ENCODE data around the gene MYO1E.

The MYO1E gene

GRCh38 chr15:59315914-59316451, 56.7 kb downstream of the MYO1E start:
- no peak for DNase-seq (ENCODE audit: low spot score)

GRCh38 chr15:59313641-59314332, 58.9 kb downstream of the MYO1E start:
- no peak for DNase-seq (ENCODE audit: low spot score)

- no peak for DNase-seq (ENCODE audit: low spot score)
These were observed 60.5 kb downstream of the MYO1E start for GRCh38 chr15:59312205-59312604.

- no peak for DNase-seq (ENCODE audit: low spot score)
These were observed 61.5 kb downstream of the MYO1E start for GRCh38 chr15:59311195-59311594.

DNA sequence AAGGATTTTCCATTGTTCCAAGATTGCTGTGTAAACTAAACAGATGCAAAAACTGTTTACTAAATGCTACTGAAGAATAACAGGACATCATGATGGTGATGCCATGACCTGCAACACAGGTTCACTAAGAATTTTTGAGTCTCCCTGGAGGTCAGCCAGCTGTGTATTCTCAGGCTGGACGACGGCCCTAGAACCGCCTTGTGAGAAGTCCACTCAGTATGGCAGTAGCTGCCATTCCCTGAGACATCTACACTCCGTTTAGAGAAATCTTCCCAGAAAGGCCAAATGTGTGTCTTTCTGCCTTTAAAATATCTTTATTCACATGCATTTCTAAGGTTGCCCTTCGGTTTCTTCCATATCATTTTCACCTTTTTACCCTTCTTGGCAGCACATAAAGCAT, 63.3 kb downstream of the MYO1E start:
- no peak for DNase-seq (ENCODE audit: low spot score)

DNA sequence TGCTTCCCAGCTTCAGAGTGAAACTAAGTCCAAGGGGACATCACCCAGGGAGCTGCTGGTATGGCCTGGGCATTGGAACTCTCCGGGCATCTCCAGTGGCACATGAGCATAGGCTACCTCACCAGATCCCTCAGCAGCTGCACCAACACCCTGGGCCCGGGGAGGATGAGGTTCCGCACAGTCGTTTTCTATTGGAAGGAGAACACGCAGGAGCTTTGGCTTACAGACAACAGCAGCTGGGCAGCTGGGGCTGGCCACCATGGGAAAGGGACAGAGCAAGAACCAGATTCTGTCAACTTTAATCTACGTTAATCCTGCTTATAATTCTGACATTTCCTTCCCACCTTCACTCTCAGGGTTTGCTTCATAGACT, 65.5 kb downstream of the MYO1E start:
- DNase-seq (ENCODE audit: low spot score): no peak

GRCh38 chr15:59306520-59307164, 66.0 kb downstream of the MYO1E start:
- DNase-seq (ENCODE audit: low spot score): no peak

DNA sequence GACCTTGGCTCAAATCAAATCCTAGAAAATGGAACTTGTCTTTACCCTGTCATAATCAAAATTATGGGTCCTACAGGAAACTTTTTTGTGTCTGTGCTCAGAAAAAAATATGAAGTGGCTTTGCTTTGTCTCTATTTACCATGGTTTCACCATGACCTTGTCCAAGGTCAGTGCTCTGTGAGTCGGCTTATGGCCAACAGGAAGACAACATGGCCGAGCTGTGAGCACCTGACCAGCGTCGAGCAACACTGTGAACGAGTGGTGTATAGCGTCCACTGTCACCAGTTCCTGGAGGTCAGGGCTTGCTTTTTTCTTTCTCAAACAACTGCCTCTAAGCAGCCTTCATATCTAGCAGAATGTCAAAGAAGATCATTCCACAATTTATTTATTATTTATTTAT, 67.9 kb downstream of the MYO1E start:
- no peak for DNase-seq (ENCODE audit: low spot score)

- no peak for DNase-seq (ENCODE audit: low spot score)
These were observed 68.5 kb downstream of the MYO1E start for GRCh38 chr15:59304034-59304795.

DNA sequence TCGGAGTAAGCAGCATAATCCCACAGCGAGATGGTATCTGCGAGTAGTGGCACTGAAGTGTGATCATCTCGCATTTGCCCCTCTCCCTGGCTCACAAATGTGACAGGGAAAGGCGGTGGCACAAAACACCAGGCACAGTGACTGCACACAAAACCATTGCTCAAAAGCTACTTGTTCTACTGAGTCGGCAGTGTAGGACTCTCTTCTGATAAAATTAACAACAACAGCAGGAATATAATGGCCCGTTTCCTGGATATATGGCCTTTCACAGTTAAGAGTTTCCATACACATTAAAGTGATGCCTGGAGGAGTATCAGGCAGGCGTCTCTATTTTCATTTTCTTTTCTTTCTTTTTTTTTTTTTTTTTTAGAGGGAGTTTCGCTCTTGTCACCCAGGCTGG, 69.0 kb downstream of the MYO1E start:
- no peak for DNase-seq (ENCODE audit: low spot score)

- no peak for DNase-seq (ENCODE audit: low spot score)
These were observed 69.5 kb downstream of the MYO1E start for GRCh38 chr15:59303136-59303535.

DNA sequence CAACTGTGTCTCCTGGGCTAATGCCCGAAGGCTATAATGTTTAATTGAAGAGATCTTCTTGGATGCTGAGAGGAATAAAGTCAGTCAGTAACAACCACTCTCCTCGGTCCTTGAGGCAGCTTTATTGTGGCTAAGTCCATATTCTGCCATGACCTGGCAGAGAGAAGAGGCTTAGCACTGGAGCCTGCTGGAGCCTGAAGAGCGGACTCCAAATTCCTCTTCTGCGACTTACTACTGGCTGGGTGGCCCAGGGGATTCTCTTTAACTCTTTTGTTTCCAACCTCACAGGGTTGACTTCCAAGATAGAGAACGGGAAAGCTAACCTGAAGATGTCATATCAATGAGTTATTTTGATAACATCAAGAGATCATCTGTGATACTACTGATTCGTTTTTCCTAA, 71.1 kb downstream of the MYO1E start:
- DNase-seq (ENCODE audit: low spot score): no peak

- DNase-seq (ENCODE audit: low spot score): no peak
These were observed 72.0 kb downstream of the MYO1E start for GRCh38 chr15:59300618-59301139.

DNA sequence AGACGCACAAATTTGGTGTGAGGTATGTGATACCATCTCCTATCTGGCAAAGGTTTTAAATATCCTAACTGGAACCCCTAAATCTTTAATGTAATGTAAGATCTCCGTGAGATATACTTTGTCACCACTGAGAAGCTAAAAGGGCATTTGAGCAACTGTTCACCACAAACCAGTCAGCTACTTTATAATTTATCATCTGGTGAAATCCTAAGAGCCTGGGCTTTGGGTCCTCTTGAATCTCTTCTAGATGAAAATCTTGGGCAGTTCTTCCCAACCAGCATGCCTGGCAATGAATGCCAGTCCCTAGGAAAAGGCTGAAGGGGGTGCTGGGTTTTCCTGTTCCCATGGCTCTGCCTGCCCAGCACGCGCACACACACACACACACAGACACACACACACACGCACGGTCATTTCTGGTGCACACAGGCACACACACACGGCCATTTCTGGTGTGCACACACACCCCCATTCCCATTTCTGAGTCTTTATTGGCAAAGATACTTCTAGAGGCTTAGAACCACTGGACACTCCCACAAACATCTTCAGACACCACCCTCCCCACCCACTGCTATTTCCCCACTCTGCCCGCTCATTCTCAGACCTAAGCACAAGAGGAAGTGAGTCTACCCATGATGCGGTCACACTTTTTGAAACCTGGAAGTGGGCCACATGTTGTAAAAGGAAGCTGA, 72.6 kb downstream of the MYO1E start:
- DNase-seq (ENCODE audit: low spot score): peak; percentile 81

DNA sequence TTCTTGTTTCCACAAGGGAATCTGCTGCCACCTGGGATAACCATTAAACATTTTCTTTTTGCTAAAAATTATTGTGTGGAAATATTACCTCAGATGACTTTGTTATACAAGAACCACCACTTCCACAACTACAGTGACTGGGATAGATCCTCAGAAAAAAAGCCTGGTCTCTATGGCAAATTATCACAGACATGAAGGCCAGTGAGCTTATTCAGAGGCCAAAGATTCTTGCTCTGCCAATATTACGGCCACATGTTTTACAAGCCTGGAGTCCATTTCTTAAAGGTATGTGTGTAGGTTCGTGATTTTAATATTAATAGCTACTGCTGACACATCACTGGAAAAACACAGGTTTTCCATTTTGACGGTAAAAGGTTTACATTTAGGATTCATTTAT, 73.8 kb downstream of the MYO1E start:
- no peak for DNase-seq (ENCODE audit: low spot score)

DNA sequence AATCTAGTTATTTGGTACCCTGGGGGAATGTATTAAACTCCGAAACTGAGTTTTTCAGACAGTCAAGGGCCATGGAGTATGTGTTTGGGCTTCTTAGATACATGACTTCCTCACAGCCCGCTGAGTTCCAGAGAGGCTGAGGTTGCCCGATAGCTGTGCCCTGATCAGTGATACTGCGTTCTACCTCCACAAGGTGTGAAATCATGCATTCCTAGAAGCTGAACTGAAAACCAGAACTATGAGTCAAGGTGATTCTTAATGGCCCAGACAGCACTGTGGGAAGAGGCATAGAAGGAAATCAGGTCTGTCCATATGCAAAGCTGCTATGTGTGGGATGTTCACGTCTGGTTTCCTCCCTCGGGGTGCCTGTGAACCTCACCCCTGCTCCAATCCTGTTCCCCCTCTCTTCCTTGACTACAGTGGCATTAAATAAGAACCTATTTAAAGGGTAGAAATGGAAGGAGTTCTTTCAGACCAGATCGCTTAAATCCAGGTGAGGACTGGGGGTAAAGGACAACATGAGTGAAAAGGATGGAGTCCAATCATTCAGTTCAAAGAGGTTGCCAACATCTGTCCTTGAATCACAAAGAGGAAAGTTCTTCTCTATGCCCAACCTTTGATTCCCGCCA, 74.3 kb downstream of the MYO1E start:
- peak; percentile 69 for DNase-seq (ENCODE audit: low spot score)

GRCh38 chr15:59296181-59296617, 76.5 kb downstream of the MYO1E start:
- no peak for DNase-seq (ENCODE audit: low spot score)

DNA sequence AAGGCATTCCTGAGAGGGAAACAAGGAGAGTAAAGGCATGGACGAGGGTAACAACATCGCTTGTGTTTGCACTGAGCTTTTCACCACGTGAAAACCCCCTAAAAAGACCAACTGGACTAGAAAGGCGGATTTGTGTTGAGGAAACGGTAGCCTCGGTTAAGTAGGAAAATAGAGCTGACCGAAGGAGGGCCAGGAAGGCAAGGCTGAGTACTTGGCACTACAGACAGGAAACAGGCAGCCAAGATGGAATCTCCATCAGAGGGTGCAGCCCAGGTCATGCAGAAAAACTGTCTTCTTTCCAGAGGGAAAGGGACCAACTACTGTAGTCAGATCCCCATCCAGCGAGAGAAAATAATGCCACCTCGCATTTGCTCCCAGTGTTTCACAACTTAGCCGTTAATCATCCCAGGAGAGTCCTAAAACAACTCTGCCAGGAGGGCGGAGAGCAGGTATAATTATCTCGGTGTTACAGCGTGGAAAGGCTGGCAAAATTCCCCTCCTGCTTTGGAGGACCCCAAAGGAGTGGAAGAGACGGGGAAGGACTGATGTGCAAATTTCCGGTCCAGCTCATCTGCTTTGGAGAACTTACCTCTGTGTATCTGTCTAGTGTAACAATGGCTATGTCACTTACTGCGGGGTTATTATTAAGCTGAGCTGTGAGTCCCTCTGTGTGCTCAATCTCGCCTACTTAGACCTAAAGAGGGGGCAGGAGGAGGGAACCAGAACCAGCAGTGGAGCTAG, 77.2 kb downstream of the MYO1E start:
- no peak for DNase-seq (ENCODE audit: low spot score)

DNA sequence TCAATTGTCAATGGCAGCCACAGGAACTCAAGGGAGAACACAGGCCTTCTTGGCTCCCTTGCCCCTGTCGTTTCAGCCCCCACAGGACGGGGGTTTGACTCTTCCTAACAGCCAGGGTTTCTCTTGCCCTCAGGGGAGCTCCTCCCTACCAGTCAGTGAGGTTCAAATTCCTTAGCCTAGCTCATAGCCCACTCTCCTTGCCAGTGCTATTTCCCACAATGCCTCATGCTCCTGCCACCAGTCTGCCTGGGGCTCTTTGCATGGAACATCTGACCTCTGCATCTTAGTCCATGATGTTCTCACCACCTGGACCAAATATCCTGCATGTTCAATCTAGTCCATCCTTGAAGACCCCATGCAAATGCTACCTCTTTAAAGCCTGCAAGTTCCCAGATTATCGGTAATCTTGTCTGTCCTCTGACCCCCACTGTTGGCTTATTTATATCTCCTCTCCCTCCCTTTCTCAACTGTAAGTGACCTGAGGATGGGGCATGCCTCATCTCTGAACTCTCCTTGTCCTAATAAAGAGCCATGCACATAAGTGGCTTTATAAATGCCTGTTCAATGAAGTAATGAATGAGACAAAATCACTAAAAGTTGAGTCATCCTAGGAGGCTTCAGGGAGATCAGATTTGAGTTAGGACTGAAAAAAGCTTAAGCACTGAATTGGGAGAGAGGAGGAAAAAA, 78.0 kb downstream of the MYO1E start:
- no peak for DNase-seq (ENCODE audit: low spot score)

- DNase-seq (ENCODE audit: low spot score): no peak
These were observed 80.1 kb downstream of the MYO1E start for GRCh38 chr15:59292442-59293151.

Data from germinal center (tissue), 1 donor.